CD4-positive, alpha-beta T cell treated with Interferon alpha-2 for 1 hour (primary cell): ENCODE data around the gene CHP2.
"Not testable (repeated sequence)": the region's sequence is repeated elsewhere in the genome, so short reads cannot be mapped to it uniquely, and the experiment has no call there.

Experiments
- DNase-seq, 2 donors: peaks; one replicate each; pipeline ENCODE4 v3.0.0-alpha.2; 2020 to 2022

Gene CHP2

GRCh38 chr16:23754594-23755483 is at the start of gene CHP2:
CHP2 (plus strand) TSS chr16:23755026; CDS start chr16:23755050, 24 bp downstream.
- no peak for DNase-seq

DNA sequence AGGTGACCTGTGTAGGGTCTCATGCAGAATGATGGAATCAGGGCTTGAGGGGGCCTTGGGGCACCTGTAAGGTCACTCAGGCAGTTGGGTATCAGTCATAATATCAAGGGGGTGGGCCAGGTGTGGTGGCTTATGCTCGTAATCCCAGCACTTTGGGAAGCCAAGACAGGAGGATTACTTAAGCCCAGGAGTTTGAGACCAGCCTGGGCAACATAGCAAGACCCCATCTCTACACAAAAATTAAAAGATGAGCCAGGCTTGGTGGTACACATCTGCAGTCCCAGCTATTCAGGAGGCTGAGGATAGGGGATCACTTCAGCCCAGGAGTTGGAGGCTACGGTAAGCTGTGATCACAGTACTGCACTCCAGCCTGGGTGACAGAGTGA is 49.3 kb upstream of the CHP2 start:
- DNase-seq = no peak

DNA sequence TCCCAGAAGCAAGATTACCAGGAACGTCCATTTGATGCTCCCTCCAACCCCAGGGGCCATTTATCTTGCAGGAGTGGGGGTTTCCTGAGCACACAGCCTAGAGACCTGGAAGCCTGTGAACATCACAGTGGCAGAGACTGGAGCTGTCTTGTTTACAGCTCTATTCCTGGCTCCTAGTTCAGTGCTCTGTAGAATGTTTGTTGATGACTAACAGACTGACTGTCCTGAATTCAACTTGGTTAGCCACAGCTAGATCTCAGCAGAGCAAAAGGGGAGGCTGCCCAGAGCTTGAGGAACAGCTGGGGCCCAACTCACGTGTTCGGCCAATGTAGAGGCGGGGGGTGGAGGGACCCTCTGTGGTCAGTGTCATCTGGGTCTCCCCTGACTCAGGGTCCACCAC is 48.4 kb upstream of the CHP2 start:
- DNase-seq = no peak

DNA sequence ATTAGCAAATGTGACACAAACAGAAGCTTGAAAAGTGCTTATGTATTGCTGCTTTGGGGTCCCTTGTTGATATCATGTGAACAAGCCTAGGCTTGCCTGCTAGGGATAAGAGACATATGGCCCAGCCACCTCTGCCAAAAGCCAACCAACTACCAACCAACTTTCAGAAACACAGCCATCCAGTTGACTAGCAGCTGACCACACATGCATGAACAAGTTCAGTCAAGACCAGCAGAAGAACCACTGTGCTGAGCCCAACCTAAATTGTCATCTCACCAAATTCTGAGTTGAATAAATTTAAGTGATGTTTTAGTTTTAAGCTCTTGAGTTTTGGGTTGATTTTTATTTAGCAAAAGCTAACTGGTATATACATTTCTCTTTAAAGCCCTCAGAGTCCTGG is 45.3 kb upstream of the CHP2 start:
- no peak for DNase-seq

DNA sequence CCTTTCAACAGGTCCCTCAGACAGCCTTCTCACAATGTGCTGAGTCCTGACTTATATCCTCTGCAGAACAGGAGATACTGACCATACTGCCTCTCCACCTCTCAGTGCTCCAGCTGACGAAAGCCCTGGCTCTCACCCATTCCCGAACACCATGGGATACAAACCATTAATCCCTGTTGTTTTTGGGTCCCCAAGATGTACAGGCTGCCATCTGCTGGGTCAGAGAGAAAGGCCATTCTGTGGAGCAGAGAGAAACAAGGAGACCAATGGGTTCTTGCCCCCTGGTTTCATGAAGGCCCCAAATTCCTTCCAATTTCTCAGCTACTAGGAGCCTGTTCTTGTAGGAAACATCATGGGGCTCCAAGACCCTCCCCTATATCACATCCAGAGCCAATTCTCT is 44.8 kb upstream of the CHP2 start:
- DNase-seq = no peak

DNA sequence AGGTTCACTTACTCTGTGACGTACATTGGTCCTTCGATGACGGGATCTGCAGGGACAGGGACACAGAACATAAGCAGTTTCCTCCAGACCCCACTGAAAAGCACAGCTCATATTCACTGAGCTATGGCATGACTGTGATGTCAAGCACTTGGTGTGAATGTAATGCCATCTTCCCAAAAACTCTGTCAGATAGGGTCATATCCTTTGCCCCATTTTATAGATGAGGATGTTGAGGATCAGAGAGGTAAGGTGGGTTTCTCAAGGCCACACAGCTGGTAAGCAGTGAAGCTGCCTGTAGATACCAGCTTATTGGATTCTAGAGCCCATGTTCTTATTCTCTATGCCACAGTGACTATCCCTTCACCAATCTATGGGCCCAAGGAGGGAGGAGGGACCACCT is 44.3 kb upstream of the CHP2 start:
- no peak for DNase-seq

DNA sequence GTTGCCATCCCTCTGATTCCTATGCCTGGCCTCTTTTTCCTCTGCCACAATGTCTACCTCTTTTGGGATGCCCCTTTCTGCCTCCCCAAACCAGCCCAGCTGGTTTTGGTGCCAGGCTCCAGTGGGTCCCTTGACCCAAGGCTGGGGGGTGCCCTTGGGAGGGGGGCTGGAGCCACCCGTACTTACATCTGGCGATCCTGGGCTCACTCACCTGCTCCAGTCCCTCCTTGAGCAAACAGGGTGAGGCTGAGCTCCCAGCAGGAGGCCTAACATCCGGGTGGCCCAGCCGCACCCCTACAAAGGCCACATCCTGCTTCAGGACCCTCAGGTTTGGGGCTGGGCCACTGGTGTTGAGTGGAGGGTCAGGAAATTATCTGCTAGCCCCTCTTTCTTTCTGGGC is 43.0 kb upstream of the CHP2 start:
- DNase-seq = no peak

GRCh38 chr16:23712976-23713375 is 41.9 kb upstream of the CHP2 start, which contains the start of gene ERN2:
ERN2 (minus strand) TSS chr16:23713222; CDS start chr16:23713187, 35 bp downstream.
- no peak for DNase-seq

GRCh38 chr16:23716484-23716883 is 38.3 kb upstream of the CHP2 start:
- no peak for DNase-seq

DNA sequence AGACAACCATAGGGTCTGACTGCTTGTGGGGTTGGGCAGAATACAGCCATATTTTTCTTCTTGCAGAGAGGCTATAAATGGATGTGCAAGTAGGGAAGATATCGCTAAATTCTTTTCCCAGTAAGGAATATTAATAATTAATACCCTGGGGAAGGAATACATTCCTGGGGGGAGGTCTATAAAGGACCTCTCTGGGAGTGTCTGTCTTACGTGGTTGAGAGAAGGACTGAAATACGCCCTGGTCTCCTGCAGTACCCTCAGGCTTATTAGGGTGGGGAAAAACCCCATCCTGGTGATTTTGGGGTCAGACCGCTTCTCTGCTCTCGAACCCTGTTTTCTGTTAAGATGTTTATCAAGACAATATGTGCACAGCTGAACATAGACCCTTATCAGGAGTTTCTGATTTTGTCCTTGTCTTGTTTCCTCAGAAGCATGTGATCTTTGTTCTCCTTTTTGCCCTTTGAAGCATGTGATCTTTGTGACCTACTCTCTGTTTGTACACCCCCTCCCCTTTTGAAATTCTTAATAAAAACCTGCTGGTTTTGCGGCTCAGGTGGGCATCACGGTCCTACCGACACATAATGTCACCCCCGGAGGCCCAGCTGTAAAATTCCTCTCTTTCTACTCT is 32.1 kb upstream of the CHP2 start:
- not testable (repeated sequence) for DNase-seq

DNA sequence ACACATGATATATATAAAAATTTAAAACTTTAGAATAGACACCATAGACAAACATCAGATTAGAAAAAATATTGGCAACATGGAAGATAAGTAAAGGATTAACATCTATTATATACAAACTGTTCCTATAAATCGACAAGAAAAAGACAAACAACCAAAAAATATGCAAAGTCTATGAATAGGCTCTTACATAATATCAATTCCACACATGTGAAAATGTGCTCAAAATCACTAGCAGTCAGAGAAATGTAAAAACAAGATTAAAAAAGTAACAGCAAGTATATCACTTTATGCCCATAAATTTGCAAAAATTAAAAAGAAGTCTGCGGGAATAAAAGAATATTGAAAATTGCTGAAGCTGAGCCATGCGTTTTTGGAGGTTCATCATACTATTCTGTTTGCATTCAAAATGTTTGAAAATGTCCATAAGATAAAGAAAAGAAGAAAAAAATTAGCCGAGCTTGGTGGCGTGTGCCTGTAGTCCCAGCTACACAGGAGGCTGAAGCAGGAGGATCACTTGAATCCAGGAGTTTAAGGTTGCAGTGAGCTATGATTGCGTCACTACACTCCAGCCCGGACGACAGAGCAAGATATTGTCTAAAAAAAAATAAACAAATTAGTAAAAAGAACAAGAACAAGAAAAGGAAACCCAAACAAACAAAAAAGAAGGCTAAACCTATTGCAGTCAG is 30.6 kb upstream of the CHP2 start:
- no peak for DNase-seq

DNA sequence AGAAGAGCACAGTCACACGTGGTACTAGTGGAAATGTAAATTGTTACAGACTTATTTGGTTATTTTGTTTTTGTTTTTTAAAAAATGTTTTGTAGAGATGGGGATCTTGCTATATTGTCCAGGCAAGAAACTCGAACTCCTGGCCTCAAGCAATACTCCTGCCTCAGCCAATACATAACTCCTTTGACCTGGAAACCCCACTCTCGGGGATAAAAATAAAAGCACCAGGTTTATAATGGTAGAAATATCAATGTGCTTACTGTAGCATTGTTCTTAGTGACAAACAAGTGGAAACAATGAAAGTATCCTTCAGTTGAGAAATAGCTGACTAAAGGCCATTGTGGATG is 30.1 kb upstream of the CHP2 start:
- DNase-seq = no peak

- no peak for DNase-seq
These were observed 28.1 kb upstream of the CHP2 start for GRCh38 chr16:23726710-23727109.

GRCh38 chr16:23728112-23728477 is 26.7 kb upstream of the CHP2 start:
- no peak for DNase-seq

DNA sequence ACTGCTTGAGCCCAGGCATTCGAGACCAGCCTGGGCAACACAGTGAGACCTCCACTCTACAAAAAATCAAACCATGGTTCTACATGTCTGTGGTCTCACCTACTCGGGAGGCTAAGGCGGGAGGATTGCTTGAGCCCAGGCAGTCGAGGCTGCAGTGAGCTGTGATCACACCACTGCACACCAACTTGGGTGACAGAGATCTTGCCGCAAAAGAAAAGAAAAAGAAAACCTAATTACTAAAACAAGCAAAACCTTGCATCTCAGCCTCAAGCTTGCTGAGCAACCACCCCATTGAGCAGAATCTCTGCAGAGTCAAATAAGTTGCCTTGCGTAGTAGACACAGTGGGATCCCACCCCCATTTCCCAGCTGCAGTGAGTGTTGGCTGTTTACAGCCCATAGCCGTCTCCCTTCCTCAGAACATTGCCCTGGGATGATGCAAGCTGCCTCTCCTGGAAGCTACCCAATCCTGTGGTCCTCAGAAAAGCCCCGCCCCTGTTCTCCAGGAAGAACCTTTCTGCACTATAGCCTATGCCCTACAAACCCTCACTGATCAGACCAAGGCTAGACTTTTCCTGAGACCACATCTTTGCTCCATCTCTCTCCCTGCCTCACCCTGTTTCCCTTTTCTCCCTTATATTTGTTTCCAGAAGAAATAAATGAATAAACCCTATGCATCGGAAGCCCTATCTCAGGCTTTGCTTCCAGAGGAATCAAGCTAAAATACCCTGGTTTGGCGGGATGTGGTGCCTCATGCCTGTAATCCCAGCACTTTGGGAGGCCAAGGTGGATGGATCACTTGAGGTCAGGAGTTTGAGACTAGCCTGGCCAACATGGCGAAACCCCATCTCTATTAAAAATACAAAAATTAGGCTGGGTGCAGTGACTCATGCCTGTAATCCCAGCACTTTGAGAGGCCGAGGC is 25.1 kb upstream of the CHP2 start:
- DNase-seq = no peak

DNA sequence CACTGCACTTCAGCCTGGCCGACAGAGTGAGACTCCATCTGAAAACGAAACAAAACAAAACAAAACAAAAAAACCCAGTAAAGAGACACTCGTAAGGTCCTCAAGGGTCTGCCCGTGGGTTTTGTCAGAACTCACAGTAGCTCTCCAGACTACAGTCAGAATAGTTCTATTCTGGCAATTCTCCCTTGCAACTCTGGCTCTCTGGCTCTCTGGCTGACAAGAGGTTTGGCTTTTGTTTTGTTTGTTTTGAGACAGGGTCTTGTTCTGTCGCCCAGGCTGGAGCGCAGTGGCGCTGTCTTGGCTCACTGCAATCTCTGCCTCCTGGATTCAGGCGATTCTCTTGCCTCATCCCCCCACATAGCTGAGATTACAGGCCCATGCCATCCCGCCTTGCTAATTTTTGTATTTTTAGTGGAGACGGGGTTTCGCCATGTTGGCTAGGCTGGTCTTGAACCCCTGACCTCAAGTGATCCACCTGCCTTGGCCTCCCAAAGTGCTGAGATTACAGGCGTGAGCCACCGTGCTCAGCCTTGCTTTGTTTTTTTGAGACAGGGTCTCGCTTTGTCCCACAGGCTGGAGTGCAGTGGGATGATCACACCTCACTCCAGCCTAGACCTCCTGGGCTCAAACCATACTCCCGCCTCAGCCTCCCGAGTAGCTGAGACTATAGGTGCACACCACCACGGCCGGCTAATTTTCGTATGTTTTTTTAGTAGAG is 20.5 kb upstream of the CHP2 start:
- DNase-seq = no peak

DNA sequence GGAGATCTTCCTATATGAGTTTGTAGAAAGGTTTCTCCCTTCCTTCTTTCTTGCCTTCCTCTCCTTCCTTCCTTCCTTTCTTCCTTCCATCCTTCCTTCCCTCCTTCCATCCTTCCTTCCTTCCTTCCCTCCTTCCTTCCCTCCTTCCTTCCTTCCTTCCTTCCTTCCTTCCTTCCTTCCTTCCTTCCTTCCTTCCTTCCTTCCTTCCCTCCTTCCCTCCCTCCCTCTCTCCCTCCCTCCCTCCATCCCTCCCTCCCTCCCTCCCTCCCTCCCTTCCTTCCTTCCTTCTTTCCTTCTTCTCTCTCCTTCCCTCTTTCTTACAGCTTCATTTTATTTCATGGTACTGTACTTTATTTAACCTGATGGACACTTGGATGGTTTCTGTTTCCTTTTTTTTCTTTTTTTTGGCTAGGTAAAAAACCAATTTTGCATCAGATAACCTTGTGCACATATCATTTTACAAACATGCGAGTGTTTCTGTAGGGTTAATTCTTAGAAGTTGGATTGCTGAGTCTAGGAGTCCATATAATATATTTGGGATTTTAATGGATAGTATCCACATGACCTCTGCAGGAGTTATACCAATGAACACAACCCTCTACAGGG is 17.3 kb upstream of the CHP2 start:
- not testable (repeated sequence) for DNase-seq

DNA sequence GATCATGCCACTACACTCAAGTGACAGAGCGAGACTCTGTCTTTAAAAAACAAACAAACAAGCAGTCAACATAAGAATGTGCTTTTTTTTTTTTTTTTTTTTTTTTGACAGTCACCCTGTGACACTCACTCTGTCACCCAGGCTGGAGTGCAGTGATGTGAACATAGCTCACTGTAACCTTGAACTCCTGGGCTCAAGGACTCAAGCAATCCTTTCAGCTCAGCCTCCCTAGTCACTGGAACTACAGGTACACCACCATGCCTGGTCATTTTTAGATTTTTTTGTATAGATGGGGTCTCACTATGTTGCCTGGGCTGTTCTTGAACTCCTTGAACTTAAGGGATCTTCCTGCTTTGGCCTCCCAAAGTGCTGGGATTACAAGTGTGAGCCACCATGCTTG is 15.3 kb upstream of the CHP2 start:
- DNase-seq = no peak

DNA sequence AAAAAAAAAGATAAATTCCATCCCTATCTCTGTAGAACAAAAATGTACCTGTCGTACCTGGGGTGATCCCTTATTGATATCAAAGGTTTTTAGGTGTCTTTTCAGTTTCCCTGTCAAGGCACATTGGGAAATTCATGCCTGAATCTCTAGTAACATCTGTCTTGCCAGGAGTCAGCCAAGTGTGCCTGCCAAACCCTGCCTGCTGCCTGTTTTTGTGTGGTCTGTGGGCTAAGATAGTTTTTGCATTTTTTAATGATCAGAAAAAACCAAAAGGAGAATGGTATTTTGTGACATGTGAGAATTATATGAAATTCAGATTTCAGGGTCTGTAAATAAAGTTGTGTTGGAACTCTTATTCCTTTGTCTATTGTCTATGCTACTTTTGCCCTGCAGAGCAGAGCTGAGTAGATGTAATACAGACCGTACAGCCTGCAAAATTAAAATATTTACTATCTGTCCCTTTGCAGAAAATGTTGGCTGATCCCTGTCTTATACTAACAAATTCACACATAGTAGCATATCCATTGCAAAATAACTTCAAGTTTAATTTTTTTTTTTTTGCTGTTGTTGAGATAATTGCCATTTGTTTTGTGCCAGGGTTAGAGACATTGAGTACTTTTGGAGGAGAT is 13.0 kb upstream of the CHP2 start:
- no peak for DNase-seq

DNA sequence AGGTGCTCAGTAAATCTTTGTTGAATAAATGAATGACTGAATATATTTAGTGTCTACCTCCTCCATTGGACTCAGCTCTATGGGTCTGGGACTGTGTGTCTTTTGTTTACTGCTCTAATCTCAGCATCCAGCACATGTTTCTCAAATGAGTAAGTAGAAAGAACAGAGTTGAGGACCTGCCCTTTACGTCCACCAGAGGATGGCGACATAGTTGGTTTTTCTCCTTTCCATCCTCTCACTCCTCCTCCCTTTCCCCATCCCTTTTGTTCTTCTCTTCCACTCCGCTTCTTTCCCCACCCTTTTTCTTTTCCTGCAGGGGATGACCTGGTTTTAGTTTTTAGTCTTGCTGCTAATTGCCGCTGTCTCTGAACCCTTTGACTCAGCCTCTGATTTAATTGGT is 12.1 kb upstream of the CHP2 start:
- DNase-seq = no peak

- no peak for DNase-seq
These were observed 9.6 kb upstream of the CHP2 start for GRCh38 chr16:23745263-23745662.
